Esophagus squamous epithelium (tissue), 4 donors: ENCODE measurements around the gene BOD1L1.

Source experiments
- POLR2A ChIP-seq, 4 donors: fragments of 450-650 bp; IDR thresholded peaks; one replicate each; pipeline ENCODE4 v1.6.1; 2017; ENCODE audit warnings: antibody characterized with exemption in 4 of 4, mild to moderate bottlenecking in 4 of 4, moderate library complexity in 3 of 4
- TF ChIP-seq, protein P1 (sequence below), 6 experiments: fragments of 450-650 bp in 4 of 6; fragments of 200-600 bp in 2 of 6; sonication (generic) in 2 of 6; IDR thresholded peaks; one replicate each; pipeline ENCODE4 v1.5.1; 2016 to 2019; ENCODE audit warnings: antibody characterized with exemption in 6 of 6, mild to moderate bottlenecking in 4 of 6, moderate library complexity in 4 of 6

DNA sequence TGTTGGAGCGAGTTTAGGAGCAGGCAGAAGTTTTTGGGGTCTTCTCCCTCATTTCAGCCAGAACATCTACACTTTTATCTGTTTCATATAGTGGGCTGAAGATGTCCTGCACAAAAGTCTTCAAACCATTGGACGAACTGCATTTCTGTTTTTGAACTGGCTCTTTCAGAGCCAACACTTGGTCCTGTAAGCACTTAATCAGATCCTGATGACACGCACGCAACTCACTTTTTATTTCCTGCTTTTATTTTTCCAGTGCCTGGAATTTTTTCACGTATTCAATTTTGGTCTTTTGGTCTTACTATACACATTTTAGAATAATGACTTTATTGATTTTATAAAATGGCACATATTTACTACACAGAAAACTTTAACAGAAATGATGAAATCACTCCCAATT is 43.0 kb downstream of the BOD1L1 start:
- TF ChIP-seq, protein P1, sequence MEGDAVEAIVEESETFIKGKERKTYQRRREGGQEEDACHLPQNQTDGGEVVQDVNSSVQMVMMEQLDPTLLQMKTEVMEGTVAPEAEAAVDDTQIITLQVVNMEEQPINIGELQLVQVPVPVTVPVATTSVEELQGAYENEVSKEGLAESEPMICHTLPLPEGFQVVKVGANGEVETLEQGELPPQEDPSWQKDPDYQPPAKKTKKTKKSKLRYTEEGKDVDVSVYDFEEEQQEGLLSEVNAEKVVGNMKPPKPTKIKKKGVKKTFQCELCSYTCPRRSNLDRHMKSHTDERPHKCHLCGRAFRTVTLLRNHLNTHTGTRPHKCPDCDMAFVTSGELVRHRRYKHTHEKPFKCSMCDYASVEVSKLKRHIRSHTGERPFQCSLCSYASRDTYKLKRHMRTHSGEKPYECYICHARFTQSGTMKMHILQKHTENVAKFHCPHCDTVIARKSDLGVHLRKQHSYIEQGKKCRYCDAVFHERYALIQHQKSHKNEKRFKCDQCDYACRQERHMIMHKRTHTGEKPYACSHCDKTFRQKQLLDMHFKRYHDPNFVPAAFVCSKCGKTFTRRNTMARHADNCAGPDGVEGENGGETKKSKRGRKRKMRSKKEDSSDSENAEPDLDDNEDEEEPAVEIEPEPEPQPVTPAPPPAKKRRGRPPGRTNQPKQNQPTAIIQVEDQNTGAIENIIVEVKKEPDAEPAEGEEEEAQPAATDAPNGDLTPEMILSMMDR (IDR thresholded peaks at IDR 0.05), result no peak
- TF ChIP-seq POLR2A (IDR thresholded peaks at IDR 0.05), result no peak
